Hepatocyte (in vitro differentiated cells): ENCODE results near the gene SLC9A3. TPM values are rescaled to one million over a fixed set of nuclear protein-coding genes. Genes with fewer than 3 reads are reported as not detected.

Experiments used
- DNase-seq: peaks from one replicate; pipeline ENCODE4 v3.0.0-alpha.2; 2016; ENCODE audit warnings: low spot score
- H2AFZ ChIP-seq: fragments of 200-600 bp; sonication (generic); 2 replicates; pipeline ENCODE4 v1.6.0; 2016; ENCODE audit warnings: antibody characterized with exemption, mild to moderate bottlenecking
- H3K27ac ChIP-seq: fragments of 200-600 bp; sonication (generic); 2 replicates; pipeline ENCODE4 v1.5.1; 2016; ENCODE audit warnings: mild to moderate bottlenecking
- H3K27me3 ChIP-seq: fragments of 200-600 bp; sonication (generic); 2 replicates; pipeline ENCODE4 v1.6.1; 2016
- H3K36me3 ChIP-seq: fragments of 200-600 bp; sonication (generic); replicated peaks from 2 replicates; pipeline ENCODE4 v1.5.1; 2016; ENCODE audit warnings: low read depth; ENCODE audit not compliant: insufficient read depth
- H3K4me1 ChIP-seq: fragments of 200-600 bp; sonication (generic); 2 replicates; pipeline ENCODE4 v1.5.1; 2016; ENCODE audit warnings: mild to moderate bottlenecking, moderate library complexity; ENCODE audit not compliant: insufficient read depth
- H3K4me2 ChIP-seq: fragments of 200-600 bp; sonication (generic); 2 replicates; pipeline ENCODE4 v1.6.0; 2016
- H3K4me3 ChIP-seq: fragments of 200-600 bp; sonication (generic); 2 replicates; pipeline ENCODE4 v1.5.1; 2016; ENCODE audit warnings: mild to moderate bottlenecking
- H3K79me2 ChIP-seq: fragments of 200-600 bp; sonication (generic); 2 replicates; pipeline ENCODE4 v1.6.0; 2017; ENCODE audit warnings: mild to moderate bottlenecking
- H3K9me2 ChIP-seq: fragments of 200-600 bp; sonication (generic); replicated peaks from 2 replicates; pipeline ENCODE4 v1.6.0; 2017; ENCODE audit warnings: mild to moderate bottlenecking; ENCODE audit not compliant: insufficient read depth
- H3K9me3 ChIP-seq: fragments of 200-600 bp; sonication (generic); 2 replicates; pipeline ENCODE4 v1.5.1; 2016; ENCODE audit warnings: low read depth, mild to moderate bottlenecking
- H4K20me1 ChIP-seq: fragments of 200-600 bp; sonication (generic); 2 replicates; pipeline ENCODE4 v1.6.0; 2016; ENCODE audit warnings: mild to moderate bottlenecking; ENCODE audit not compliant: insufficient read depth, poor library complexity, severe bottlenecking
- CTCF ChIP-seq: fragments of 200-600 bp; sonication (generic); IDR thresholded peaks from 2 replicates; pipeline ENCODE4 v1.5.1; 2016; ENCODE audit warnings: antibody characterized with exemption, mild to moderate bottlenecking; ENCODE audit not compliant: poor library complexity
- EZH2 ChIP-seq: fragments of 200-600 bp; sonication (generic); IDR thresholded peaks from 2 replicates; pipeline ENCODE4 v1.6.1; 2016; ENCODE audit warnings: antibody characterized with exemption, mild to moderate bottlenecking, borderline replicate concordance
- EZH2phosphoT487 ChIP-seq: fragments of 200-600 bp; sonication (generic); IDR thresholded peaks from one replicate; pipeline ENCODE4 v1.6.1; 2018; ENCODE audit warnings: antibody characterized with exemption, mild to moderate bottlenecking, low read depth, moderate library complexity; ENCODE audit not compliant: unreplicated experiment, severe bottlenecking
- WGBS: methylation state at CpG from one replicate; pipeline ENCODE4 v1.1.6; 2016; ENCODE audit warnings: low lambda C conversion rate; ENCODE audit errors: missing lambda C conversion rate; 5-methylcytosine and 5-hydroxymethylcytosine counted together
- polyA plus RNA-seq: library from polyadenylated mRNA; unstranded; fragments of >200 nt; fragmentation: Nextera tagmentation; extraction: Ambion mirVana; gene quantifications from 2 replicates; pipeline ENCODE4 v1.2.1, GENCODE V29; 2016
- total RNA-seq: library from RNA; depleted of rRNA; stranded (reverse); fragments of >200 nt; gene quantifications from 2 replicates; pipeline ENCODE4 v1.2.3, GENCODE V29; 2014

The SLC9A3 gene
- total and polyA plus RNA-seq, 2 experiments from 2014 or later: 4.8 to 7.4 TPM

GRCh38 chr5:532521-533242 is 8.4 kb upstream of the SLC9A3 start:
- H3K9me2 ChIP-seq: no peaks in the 10 kb centered on the region
- peaks cover 29% of the 10 kb centered on the region for H3K27me3 ChIP-seq
- H3K4me2 ChIP-seq: peak overlapping the region; percentile 15
- H2AFZ ChIP-seq: no peak overlapping the region
- H4K20me1 ChIP-seq: no peaks in the 10 kb centered on the region
- no peaks in the 10 kb centered on the region for H3K79me2 ChIP-seq
- WGBS: 61% methylated on average over 25 of the region's 25 CpGs
- peaks cover 12% of the 10 kb centered on the region for H3K4me1 ChIP-seq
- no peaks in the 10 kb centered on the region for H3K36me3 ChIP-seq
- H3K9me3 ChIP-seq: no peaks in the 10 kb centered on the region
- DNase-seq: peak; percentile 58
- no peak overlapping the region for H3K4me3 ChIP-seq
- no peak for TF ChIP-seq EZH2
- no peak for TF ChIP-seq EZH2phosphoT487
- no peak for TF ChIP-seq CTCF
- H3K27ac ChIP-seq: peak overlapping the region; percentile 14

DNA sequence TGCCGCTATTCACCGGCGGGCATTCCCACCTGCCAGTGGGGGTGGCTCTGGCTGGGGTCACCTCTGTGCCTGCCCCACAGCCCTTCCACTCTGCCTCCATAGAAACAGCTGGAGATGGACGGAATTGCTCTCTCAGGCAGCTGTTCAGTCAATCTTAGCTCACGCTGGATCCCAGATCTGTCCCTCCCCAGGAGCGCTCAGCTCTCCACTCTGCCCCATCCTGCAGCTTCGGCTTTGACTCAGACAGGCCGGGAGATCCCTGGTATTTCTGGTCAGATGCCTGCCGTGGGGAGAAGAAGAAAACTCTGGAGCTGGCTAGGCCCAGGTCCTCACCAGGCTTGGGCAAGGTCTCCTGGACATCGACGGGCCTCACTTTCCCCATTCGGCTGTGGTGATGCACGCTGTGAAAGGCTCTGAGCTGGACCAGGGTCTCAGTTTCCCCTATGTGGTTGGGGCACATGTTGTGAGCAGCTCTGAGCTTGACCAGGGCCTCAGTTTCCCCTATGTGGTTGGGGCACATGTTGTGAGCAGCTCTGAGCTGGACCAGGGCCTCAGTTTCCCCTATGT is 7.6 kb upstream of the SLC9A3 start:
- TF ChIP-seq EZH2 (no peak), CTCF (no peak), EZH2phosphoT487 (no peak)
- H3K79me2 ChIP-seq: no peaks in the 10 kb centered on the region
- H3K9me3 ChIP-seq: no peaks in the 10 kb centered on the region
- 98% methylated on average over 13 of the region's 13 CpGs for WGBS
- no peaks in the 10 kb centered on the region for H3K9me2 ChIP-seq
- H3K27ac ChIP-seq: no peak overlapping the region
- peaks cover 38% of the 10 kb centered on the region for H3K27me3 ChIP-seq
- H3K36me3 ChIP-seq: no peaks in the 10 kb centered on the region
- H4K20me1 ChIP-seq: no peaks in the 10 kb centered on the region
- H2AFZ ChIP-seq: no peak overlapping the region
- no peak overlapping the region for H3K4me3 ChIP-seq
- H3K4me2 ChIP-seq: no peak overlapping the region
- peaks cover 12% of the 10 kb centered on the region for H3K4me1 ChIP-seq
- DNase-seq: no peak

DNA sequence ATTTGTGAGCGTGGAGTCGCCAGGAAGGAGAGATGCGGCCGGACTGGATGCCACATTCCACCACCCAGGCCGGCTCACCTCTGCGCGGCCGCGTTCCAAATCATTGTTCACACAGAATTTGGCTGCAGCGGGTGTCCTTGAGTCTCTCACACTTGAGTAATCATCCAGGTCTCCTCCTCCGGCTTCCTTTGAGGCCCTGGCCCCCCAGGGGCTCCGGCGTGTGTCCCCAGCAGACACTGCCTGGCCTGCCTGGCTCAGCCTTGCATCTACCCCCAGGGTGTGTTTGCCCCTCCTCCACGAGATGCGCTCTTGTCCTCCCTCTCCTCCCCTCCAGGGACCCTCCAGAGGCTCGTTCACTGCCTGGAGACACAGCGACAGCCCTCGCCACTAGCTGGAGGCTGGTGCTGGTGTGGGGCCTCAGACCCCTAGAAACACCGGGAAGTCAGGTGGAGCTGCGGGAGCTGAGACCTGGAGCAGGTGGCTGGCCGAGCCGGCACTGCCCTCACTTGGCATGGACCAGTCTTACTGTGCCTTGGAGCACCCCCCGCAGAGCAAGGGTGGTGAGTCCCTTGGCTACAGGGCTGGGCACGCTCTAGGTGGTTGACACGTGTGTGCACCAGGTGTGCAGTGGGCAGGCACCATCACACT is 7.0 kb upstream of the SLC9A3 start:
- Histone ChIP-seq H3K27me3 (peaks cover 44% of the 10 kb centered on the region), H3K9me3 (no peaks in the 10 kb centered on the region), H4K20me1 (no peaks in the 10 kb centered on the region), H3K9me2 (no peaks in the 10 kb centered on the region), H3K27ac (no peak overlapping the region), H3K4me3 (no peak overlapping the region), H2AFZ (no peak overlapping the region), H3K79me2 (no peaks in the 10 kb centered on the region), H3K4me2 (no peak overlapping the region), H3K36me3 (no peaks in the 10 kb centered on the region), H3K4me1 (peaks cover 12% of the 10 kb centered on the region)
- TF ChIP-seq EZH2phosphoT487: no peak
- no peak for TF ChIP-seq EZH2
- no peak for TF ChIP-seq CTCF
- no peak for DNase-seq
- 76% methylated on average over 25 of the region's 25 CpGs for WGBS
